Right renal pelvis (tissue), 4 donors: ENCODE data around the gene SUGP2. TPM values are rescaled to one million over a fixed set of nuclear protein-coding genes. Genes with fewer than 3 reads are reported as not detected.

Source experiments
- DNase-seq, 4 donors: peaks; one replicate each; pipeline ENCODE4 v3.0.0-alpha.2; 2013; ENCODE audit warnings: low read depth in 4 of 4, low spot score in 3 of 4, missing footprints in 1 of 4
- polyA plus RNA-seq, 4 donors: library from polyadenylated mRNA; unstranded; fragments of 120-200 nt; gene quantifications; one replicate each; pipeline ENCODE4 v1.2.1, GENCODE V29; 2013; ENCODE audit not compliant: insufficient read length in 4 of 4

SUGP2 gene
- polyA plus RNA-seq = 10 to 100 TPM; 79.3 to 88.4 (median 85.5) TPM

- peak; percentile 83 to 89 (median 86) for DNase-seq
These were observed at the start of gene SUGP2, which contains the start of gene ARMC6 for GRCh38 chr19:19033426-19034203. TSS of gene SUGP2 (minus strand) at chr19:19033517. CDS start at chr19:19031071, 2,446 bp downstream. TSS of gene ARMC6 (plus strand) at chr19:19033603. CDS start at chr19:19034210, 607 bp downstream.

DNA sequence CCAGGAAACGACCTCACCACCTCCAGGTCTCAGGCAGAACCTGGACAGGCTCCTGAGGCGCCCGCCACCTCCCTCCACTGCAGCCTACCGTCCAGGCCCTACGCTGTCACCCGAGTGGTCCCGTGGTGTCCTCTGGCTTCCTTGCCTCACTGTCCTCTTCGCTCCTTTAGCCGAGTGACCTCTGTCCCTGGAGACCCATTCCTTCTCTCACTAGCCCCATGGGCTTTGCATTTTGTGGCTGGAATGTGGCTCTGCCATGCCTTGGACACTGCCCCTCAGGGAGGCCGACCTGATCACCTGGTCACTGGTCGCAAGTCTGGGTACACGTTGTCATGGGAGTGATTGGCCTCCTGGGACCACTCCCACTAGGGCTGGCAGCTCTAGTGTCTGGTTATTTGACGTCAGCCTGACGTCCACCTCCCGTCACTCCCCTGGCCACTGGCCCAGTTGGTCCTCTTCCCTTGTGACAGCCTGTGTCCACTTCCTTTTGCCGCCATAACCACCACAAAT lies 48.4 kb upstream of the SUGP2 start:
- no peak for DNase-seq

GRCh38 chr19:19079571-19079970 lies 46.3 kb upstream of the SUGP2 start:
- no peak for DNase-seq

GRCh38 chr19:19078801-19079200 lies 45.5 kb upstream of the SUGP2 start:
- DNase-seq = no peak

DNA sequence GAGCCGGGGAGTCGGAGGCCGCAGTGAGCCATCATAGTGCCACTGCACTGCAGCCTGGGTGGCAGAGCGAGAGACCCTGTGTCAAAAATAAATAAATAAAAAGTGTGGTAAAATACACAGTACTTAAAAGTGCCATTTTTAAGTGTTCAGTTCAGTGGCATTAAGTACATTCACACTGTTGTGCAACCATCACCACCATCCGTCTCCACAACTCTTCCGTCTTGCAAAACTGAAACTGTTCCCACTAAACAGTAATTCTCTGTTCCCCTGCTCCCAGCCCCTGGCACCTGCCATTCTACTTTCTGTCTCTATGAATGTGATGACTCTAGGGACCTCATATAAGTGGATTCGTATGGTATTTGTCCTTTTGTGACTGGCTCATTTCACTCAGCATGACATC lies 43.8 kb upstream of the SUGP2 start:
- no peak for DNase-seq

GRCh38 chr19:19076476-19076875 lies 43.2 kb upstream of the SUGP2 start:
- DNase-seq = no peak

GRCh38 chr19:19075126-19075525 lies 41.8 kb upstream of the SUGP2 start:
- no peak for DNase-seq

- DNase-seq = no peak
These were observed 41.0 kb upstream of the SUGP2 start for GRCh38 chr19:19074196-19074882.

- no peak for DNase-seq
These were observed 38.6 kb upstream of the SUGP2 start for GRCh38 chr19:19071897-19072296.

DNA sequence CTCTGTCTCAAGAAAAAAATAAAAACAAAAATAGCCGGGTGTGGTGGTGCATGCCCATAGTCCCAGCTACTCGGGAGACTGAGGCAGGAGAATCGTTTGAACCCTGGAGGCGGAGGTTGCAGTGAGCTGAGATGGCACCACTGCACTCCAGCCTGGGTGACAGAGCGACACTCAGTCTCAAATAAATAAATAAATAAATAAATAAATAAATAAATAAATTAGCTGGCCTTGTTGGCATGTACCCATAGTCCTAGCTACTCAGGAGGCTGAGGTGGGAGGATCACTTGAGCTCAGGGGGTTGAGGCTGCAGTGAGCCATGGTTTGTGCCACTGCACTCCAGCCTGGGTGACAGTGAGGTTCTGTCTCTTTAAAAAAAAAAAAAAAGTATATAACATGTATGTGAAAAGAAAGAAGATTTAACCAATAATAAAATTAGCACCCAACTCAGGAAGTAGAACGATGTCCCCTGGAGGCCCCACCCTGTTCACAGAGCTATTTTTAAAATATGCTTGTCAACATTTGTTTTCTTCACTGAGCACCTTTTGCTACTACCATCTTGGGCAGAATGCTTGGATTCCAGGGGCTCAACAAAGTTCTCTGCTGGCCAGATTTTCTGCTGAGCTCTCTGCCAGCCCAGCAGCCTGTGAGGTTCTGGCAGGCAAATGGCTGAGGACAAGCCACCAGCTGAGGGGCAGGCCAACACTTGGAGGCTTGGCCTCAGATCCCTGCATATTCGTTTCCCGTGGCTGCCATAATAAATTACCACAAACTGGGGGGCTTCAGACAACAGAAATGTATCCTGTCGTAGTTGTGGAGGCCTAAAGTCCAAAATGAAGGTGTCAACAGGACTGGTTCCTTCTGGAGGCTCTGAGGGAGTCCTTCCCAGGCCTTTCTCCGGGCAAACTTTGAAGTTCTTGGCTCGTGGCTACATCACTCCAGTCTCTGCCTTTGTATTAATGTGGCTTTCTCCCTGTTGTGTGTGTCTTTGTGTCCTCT lies 35.6 kb upstream of the SUGP2 start:
- no peak for DNase-seq

GRCh38 chr19:19067276-19068072 lies 34.2 kb upstream of the SUGP2 start:
- DNase-seq = no peak

GRCh38 chr19:19064811-19065745 lies 31.8 kb upstream of the SUGP2 start:
- DNase-seq = no peak

DNA sequence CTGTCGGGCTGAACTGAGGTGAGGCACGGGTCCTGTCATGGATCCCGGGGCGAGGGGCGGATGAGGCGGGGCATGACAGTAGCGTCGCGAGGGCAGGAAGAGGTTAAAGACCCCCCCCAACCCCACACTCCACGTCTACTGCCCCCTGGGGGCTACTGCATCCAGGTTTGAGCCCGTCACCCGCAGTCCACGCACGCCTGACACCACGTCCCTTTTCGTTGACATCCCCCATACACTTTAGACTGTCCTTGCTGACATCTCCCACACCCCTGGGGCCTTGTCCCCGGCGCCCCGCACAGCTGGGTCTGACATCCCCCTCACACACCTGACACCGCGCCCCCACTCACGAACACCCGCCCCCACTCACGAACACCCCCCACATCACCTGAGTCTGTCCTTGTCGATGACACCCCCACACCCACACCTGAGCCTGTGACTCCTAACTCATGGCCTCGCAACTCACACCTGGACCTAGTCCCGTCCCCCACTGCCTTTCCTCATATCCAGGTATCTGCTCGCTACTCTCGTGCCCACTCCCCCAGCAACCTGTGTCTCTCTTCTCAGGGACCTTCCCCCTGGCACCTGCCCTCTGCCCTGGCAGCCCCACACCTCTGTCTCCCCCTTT lies 30.9 kb upstream of the SUGP2 start:
- DNase-seq = no peak

GRCh38 chr19:19063183-19064097 lies 30.1 kb upstream of the SUGP2 start, which contains the start of gene SLC25A42:
TSS of gene SLC25A42 (plus strand) at chr19:19063994. CDS start at chr19:19096125, 32,131 bp downstream.
- DNase-seq = peak; percentile 98 to 99 (median 99)

DNA sequence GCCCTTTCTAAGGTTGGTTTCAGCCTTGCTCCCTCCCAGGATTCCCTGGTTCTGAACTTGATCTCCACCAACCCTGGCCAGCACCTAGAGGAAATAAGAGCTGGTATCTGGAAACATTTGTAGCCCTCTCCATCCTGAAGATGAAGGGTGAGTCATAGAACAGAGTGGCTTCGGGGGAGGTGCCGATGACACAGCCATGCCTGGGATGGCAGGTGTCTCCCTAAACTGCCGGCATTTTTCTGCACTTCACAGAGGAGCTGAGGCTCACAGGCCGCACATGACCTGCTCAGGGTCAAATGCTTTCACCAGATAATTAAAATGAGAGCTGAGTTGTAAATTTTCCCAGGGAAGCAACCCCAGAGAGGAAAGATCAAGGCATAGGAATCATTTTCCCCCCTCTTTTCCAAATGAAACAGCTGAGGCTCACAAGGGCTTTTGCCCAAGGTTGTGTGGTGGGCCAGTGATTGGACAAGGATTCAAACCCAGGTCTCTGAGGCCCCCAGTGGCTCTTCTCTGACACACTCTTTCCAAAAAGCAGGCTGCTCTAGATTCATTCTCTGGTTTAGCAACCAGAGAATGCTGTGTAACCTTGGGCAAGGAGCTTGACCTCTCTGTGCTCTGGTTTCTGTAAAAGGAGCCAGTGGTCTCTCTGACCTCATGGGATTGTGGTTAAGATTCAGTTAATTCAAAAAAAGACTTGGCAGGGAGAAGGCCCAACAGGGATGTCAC lies 29.3 kb upstream of the SUGP2 start:
- no peak for DNase-seq

DNA sequence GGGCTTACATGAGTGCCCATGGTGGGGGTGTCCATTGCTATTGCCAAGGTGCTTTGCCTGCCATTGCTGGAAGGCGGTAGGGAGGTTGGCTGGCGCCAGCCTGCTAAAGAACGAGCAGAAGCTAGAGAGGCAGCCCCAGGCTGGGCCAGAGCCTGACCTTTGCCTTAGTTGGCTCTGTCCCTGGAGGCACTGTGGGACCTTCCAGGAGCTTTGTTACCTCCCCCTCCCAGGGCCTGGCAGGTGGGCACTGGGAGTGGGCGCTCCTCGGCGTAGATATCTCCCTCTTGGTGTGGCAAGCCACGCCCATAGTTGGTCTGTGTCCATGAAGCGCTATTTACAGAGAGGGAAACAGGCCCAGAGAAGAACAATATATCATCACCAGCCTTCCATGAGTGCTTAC lies 28.2 kb upstream of the SUGP2 start:
- DNase-seq = no peak
